Activated CD4-positive, alpha-beta T cell treated with anti-CD3 and anti-CD28 coated beads, Interleukin-2, amount 10 ng/mL, durations not matched to agents 7 days and 5 days (primary cell): ENCODE measurements around the gene KLHDC8A. TPM values are rescaled to one million over a fixed set of nuclear protein-coding genes. Genes with fewer than 3 reads are reported as not detected.
A peak's percentile ranks its signal among the peaks of the same experiment; 100 is the strongest.

ENCODE experiments used
- CTCF ChIA-PET: fragments of 350-600 bp; sonication (Branson Sonifier 250); formaldehyde crosslinking; loops from one replicate; lab custom pipeline; 2021; ENCODE audit warnings: antibody characterized with exemption; lab: Charles Lee
- POLR2A ChIA-PET: fragments of 350-600 bp; sonication (Branson Sonifier 250); formaldehyde crosslinking; loops from one replicate; lab custom pipeline; 2021; ENCODE audit warnings: antibody characterized with exemption; lab: Charles Lee
- DNase-seq: peaks from one replicate; pipeline ENCODE4 v3.0.0-alpha.2; 2020
- H3K27ac Mint-ChIP-seq: one replicate; pipeline ENCODE4 v1.8.0; 2021; ENCODE audit warnings: mild to moderate bottlenecking, moderate library complexity, mixed read lengths
- H3K27me3 Mint-ChIP-seq: one replicate; pipeline ENCODE4 v1.8.0; 2021; ENCODE audit warnings: mixed read lengths
- H3K36me3 Mint-ChIP-seq: one replicate; pipeline ENCODE4 v1.8.0; 2021; ENCODE audit warnings: low read depth, mixed read lengths
- H3K4me1 Mint-ChIP-seq: one replicate; pipeline ENCODE4 v1.8.0; 2021; ENCODE audit warnings: mixed read lengths
- H3K4me3 Mint-ChIP-seq: one replicate; pipeline ENCODE4 v1.8.0; 2021; ENCODE audit warnings: mild to moderate bottlenecking, moderate library complexity, mixed read lengths
- H3K9me3 Mint-ChIP-seq: one replicate; pipeline ENCODE4 v1.8.0; 2021; ENCODE audit warnings: mixed read lengths
- total RNA-seq, 2 experiments: library from RNA; stranded (reverse); gene quantifications; one replicate each; pipeline ENCODE4 v1.2.3, GENCODE V29; 2021

Gene KLHDC8A
- total RNA-seq, 2 experiments from 2014 or later: not detected

DNA sequence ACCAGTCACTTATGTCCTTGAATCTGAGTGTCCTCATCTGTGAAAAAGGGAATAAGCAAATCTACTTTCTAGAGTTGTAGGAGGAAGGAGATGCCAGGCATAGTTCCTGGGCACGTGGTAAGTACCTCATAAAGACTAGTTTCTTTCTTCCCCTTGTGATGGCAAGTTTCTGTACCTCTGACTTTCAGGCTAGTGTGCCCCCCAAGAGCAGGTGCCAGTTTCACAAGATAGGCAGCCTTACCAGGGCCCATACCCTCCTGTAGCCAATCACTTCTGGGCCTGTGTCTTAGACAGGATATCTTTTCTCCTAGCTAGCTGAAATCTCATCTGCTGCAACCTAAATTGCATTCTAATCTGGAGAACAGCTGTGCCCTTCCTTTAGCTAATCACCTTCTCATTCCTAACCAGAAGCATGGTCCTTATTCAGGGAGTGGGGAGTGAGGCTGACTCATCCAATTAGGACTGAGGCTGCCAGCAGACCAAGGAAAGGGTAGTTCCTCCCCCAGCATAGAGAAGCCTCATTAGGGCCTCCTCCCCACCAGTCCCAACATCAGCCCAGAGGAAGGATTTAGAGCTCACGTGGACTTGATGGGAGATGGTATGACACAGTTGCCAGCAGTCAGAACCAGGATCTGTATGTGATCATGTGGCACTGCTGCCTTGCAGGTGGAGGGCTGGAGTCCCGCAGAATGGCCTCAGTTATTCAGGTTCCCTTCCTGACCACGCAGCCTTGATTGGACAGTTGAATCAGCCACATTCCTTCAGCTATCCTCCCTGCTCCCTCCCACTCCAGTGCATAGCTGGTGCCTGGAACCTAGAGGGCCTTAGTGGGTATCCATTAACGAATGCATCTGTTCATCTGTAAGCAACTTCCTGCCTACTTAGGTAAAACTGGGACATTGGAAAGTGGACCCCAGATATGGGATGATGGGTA, 7.9 kb downstream of the KLHDC8A start:
- peaks cover 6% of the 10 kb centered on the region for H3K4me1 Mint-ChIP-seq
- no peaks in the 10 kb centered on the region for H3K9me3 Mint-ChIP-seq
- no peak for DNase-seq
- peaks cover 37% of the 10 kb centered on the region for H3K27me3 Mint-ChIP-seq
- CTCF ChIA-PET: interaction anchor here (0.9 to 1.2 kb wide), 3 partner anchors 75 to 137 kb away, joined by 3 to 4 read pairs (median 3); no protein-coding TSS in a partner anchor
- no peak overlapping the region for H3K4me3 Mint-ChIP-seq
- no peak overlapping the region for H3K27ac Mint-ChIP-seq
- POLR2A ChIA-PET: no interaction called here
- no peaks in the 10 kb centered on the region for H3K36me3 Mint-ChIP-seq

DNA sequence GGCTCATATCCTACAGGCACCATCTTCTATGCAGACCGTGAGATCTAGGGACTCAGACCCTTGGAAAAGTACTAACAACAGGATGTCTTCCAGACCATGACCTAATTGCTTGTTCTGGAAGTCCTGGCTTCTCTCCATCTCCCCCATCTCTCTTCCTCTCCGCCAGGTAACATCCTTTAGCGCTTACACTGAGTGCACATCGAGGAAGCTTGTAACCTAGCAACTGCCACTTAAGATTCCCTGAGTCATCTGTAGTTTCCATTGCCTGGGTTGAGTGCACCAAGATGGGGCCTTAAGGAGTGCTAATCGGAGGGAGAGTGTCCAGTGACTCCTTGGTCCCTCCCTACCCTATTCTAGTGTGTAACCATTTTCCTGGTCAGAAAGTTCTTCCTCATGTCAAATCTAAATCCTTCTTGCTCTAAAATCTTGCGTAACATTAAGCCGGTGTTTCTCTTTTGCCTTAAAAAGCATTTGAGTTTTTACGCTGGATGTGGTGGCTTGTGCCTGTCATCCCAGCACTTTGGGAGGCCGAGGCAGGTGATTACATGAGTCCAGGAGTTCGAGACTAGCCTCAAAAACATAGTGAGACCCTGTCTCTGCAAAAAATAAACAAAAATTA, 9.7 kb downstream of the KLHDC8A start:
- Mint-ChIP-seq H3K4me3 (no peak overlapping the region), H3K9me3 (no peaks in the 10 kb centered on the region), H3K4me1 (peaks cover 6% of the 10 kb centered on the region), H3K27ac (no peak overlapping the region), H3K36me3 (no peaks in the 10 kb centered on the region), H3K27me3 (peaks cover 49% of the 10 kb centered on the region)
- ChIA-PET CTCF (no interaction called here), POLR2A (no interaction called here)
- DNase-seq: no peak

DNA sequence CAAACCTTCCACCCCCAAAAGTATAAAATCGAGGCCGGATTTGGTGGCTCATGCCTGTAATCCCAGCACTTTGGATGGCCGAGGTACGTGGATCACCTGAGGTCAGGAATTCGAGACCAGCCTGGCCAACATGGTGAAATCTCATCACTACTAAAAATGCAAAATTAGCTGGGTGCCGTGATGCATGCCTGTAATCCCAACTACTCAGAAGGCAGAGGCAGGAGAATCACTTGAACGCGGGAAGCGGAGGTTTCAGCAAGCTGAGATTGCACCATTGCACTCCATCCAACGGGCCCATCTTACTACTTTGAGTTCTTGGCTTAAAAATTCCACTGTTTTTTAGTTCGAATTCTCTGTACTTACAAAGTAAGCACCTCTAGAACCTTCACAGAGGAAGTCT, 11.0 kb downstream of the KLHDC8A start:
- peaks cover 6% of the 10 kb centered on the region for H3K4me1 Mint-ChIP-seq
- H3K9me3 Mint-ChIP-seq: no peaks in the 10 kb centered on the region
- H3K27ac Mint-ChIP-seq: no peak overlapping the region
- no peak overlapping the region for H3K4me3 Mint-ChIP-seq
- CTCF ChIA-PET: interaction anchor here (1.0 to 1.7 kb wide), 3 partner anchors 9 to 72 kb away, joined by 3 to 5 read pairs (median 4); no protein-coding TSS in a partner anchor
- H3K36me3 Mint-ChIP-seq: no peaks in the 10 kb centered on the region
- DNase-seq: no peak
- H3K27me3 Mint-ChIP-seq: peaks cover 54% of the 10 kb centered on the region
- POLR2A ChIA-PET: no interaction called here

GRCh38 chr1:205344066-205344928, 12.4 kb downstream of the KLHDC8A start:
- Mint-ChIP-seq H3K9me3 (no peaks in the 10 kb centered on the region), H3K4me3 (no peak overlapping the region), H3K27me3 (peaks cover 54% of the 10 kb centered on the region), H3K36me3 (no peaks in the 10 kb centered on the region), H3K4me1 (peaks cover 6% of the 10 kb centered on the region), H3K27ac (no peak overlapping the region)
- CTCF ChIA-PET: interaction anchor here (0.5 to 1.7 kb wide), 4 partner anchors 8 to 184 kb away, joined by 3 to 5 read pairs (median 4); no protein-coding TSS in a partner anchor
- peak; percentile 29 for DNase-seq
- POLR2A ChIA-PET: no interaction called here

- Mint-ChIP-seq H3K36me3 (no peaks in the 10 kb centered on the region), H3K4me1 (peaks cover 6% of the 10 kb centered on the region), H3K4me3 (no peak overlapping the region), H3K27me3 (peaks cover 52% of the 10 kb centered on the region), H3K9me3 (no peaks in the 10 kb centered on the region), H3K27ac (no peak overlapping the region)
- ChIA-PET CTCF (no interaction called here), POLR2A (no interaction called here)
- no peak for DNase-seq
Measured at GRCh38 chr1:205343431-205344065, 13.2 kb downstream of the KLHDC8A start.

- no peak overlapping the region for H3K27ac Mint-ChIP-seq
- DNase-seq: no peak
- no peak overlapping the region for H3K4me3 Mint-ChIP-seq
- POLR2A ChIA-PET: no interaction called here
- no peaks in the 10 kb centered on the region for H3K9me3 Mint-ChIP-seq
- peaks cover 50% of the 10 kb centered on the region for H3K27me3 Mint-ChIP-seq
- H3K4me1 Mint-ChIP-seq: peaks cover 6% of the 10 kb centered on the region
- H3K36me3 Mint-ChIP-seq: no peaks in the 10 kb centered on the region
- CTCF ChIA-PET: no interaction called here
Measured at GRCh38 chr1:205342986-205343385, 13.7 kb downstream of the KLHDC8A start.

DNA sequence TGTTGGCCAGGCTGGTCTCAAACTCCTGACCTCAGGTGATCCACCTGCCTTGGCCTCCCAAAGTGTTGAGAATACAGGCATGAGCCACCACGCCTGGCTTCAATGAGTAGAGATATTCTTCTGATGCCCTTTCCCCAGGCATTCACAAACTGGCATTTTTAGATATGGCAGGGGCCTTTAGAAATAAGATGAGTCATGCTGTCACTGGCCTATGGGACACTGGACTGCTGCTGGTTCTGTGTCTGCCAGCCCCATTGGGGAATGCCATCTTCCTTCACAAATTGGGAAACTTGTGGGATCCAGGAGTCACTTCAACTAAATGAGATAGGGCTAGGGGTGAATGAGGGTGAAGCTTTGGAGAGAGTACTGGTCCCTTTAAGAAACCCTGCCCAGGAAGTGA, 16.0 kb downstream of the KLHDC8A start:
- H3K9me3 Mint-ChIP-seq: no peaks in the 10 kb centered on the region
- ChIA-PET CTCF (interaction anchor here (0.6 to 1.3 kb wide), 2 partner anchors 32 to 183 kb away, joined by 3 read pairs; no protein-coding TSS in a partner anchor), POLR2A (no interaction called here)
- peaks cover 43% of the 10 kb centered on the region for H3K27me3 Mint-ChIP-seq
- H3K4me3 Mint-ChIP-seq: no peak overlapping the region
- H3K27ac Mint-ChIP-seq: no peak overlapping the region
- H3K4me1 Mint-ChIP-seq: peaks cover 6% of the 10 kb centered on the region
- no peaks in the 10 kb centered on the region for H3K36me3 Mint-ChIP-seq
- DNase-seq: no peak

DNA sequence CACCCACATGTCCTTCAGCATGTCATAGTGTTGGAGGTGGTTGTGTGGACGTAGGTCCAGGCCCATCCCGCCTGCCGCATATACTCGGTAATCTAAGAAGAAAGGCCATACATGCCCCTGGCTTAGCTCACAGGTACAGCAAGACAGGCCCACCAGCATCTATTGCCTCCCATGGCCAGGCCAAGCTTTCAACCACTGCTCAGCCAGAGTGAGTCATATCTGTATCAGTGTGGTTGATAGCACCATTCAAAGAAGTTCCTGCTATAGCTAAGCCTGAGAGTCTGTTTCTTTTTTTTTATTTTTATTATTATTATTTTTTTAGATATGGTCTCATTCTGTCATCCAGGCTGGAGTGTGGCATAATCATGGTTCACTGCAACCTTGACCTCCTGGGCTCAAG, 17.0 kb downstream of the KLHDC8A start:
- H3K9me3 Mint-ChIP-seq: no peaks in the 10 kb centered on the region
- peaks cover 34% of the 10 kb centered on the region for H3K27me3 Mint-ChIP-seq
- ChIA-PET POLR2A (interaction anchor here (0.6 kb wide), 1 partner anchor 110 kb away, joined by 4 read pairs; no protein-coding TSS in a partner anchor), CTCF (interaction anchor here (0.5 to 2.0 kb wide), 4 partner anchors 9 to 967 kb away, joined by 3 to 9 read pairs (median 4); no protein-coding TSS in a partner anchor)
- DNase-seq: no peak
- peaks cover 6% of the 10 kb centered on the region for H3K4me1 Mint-ChIP-seq
- no peak overlapping the region for H3K4me3 Mint-ChIP-seq
- no peak overlapping the region for H3K27ac Mint-ChIP-seq
- H3K36me3 Mint-ChIP-seq: no peaks in the 10 kb centered on the region

- Mint-ChIP-seq H3K27me3 (peaks cover 29% of the 10 kb centered on the region), H3K9me3 (no peaks in the 10 kb centered on the region), H3K36me3 (no peaks in the 10 kb centered on the region), H3K4me3 (no peak overlapping the region), H3K27ac (no peak overlapping the region), H3K4me1 (peaks cover 2% of the 10 kb centered on the region)
- CTCF ChIA-PET: interaction anchor here (0.5 to 2.0 kb wide), 6 partner anchors 8 to 966 kb away, joined by 3 to 9 read pairs (median 4); no protein-coding TSS in a partner anchor
- no peak for DNase-seq
- POLR2A ChIA-PET: interaction anchor here (0.6 kb wide), 1 partner anchor 109 kb away, joined by 4 read pairs; no protein-coding TSS in a partner anchor
Measured at GRCh38 chr1:205339197-205339702, 17.5 kb downstream of the KLHDC8A start.

DNA sequence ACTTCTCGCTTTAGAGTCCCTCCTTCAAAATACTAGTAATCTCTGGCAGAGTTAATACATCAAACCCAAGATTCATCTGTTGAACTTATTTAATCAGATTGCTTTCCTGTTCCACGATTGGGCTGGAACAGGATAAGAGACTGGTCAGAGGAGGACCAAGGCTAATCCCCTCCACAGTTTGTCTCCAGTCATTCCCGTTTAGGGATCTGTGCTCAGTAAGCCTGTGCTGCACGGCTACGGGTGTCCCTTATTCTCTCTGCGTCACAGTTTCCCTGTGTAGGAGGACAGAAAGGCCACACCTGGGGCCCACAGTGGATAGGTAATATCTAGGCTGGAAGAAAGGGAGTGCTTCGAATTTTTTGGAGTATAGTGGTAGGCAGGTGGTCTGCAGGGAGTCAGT, 18.7 kb downstream of the KLHDC8A start:
- Mint-ChIP-seq H3K27me3 (peaks cover 30% of the 10 kb centered on the region), H3K27ac (no peak overlapping the region), H3K9me3 (no peaks in the 10 kb centered on the region), H3K4me3 (no peak overlapping the region), H3K36me3 (no peaks in the 10 kb centered on the region), H3K4me1 (no peaks in the 10 kb centered on the region)
- no peak for DNase-seq
- ChIA-PET POLR2A (no interaction called here), CTCF (interaction anchor here (3.6 kb wide), 1 partner anchor 13 kb away, joined by 24 read pairs; no protein-coding TSS in a partner anchor)

- H3K27me3 Mint-ChIP-seq: peaks cover 24% of the 10 kb centered on the region
- DNase-seq: no peak
- POLR2A ChIA-PET: no interaction called here
- no peaks in the 10 kb centered on the region for H3K9me3 Mint-ChIP-seq
- no peaks in the 10 kb centered on the region for H3K36me3 Mint-ChIP-seq
- H3K4me3 Mint-ChIP-seq: no peak overlapping the region
- CTCF ChIA-PET: interaction anchor here (1.2 to 3.6 kb wide), 6 partner anchors 8 to 76 kb away, joined by 5 to 24 read pairs (median 8); no protein-coding TSS in a partner anchor
- no peaks in the 10 kb centered on the region for H3K4me1 Mint-ChIP-seq
- H3K27ac Mint-ChIP-seq: peak overlapping the region; percentile 1
Measured at GRCh38 chr1:205337481-205337880, 19.2 kb downstream of the KLHDC8A start.
